ENCODE measurements around the gene TMIGD3. TPM values are rescaled to one million over a fixed set of nuclear protein-coding genes. Genes with fewer than 3 reads are reported as not detected.
"Not testable (repeated sequence)": the region's sequence is repeated elsewhere in the genome, so short reads cannot be mapped to it uniquely, and the experiment has no call there.

TMIGD3 gene
- total RNA-seq (not detected), total RNA-seq (0 reads per million in 2 donors)

DNA sequence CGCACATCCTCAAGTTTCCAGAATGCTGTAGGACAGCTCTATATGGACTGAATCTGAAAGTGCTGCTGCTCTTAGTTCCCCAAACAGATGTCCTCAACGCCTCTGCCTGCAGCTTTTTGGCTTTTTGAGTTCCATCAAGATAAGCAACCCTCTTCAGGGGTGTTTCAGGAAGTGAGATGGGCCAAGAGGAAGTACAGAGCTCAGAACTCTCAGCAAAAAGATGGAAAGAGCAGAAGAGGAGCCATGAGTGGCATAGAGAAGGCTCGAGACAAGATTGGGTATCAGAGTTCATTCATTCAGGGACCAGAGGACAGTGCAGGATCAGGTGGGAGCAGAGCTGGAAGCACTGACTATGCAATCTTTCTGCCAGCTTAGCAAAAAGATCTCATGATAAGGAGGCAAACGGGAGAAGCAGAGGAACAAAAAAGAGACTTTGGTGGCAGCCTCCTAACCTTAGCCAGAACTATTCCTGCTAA, at the start of gene TMIGD3, which contains the start of gene ADORA3:
TSS of gene TMIGD3 (minus strand) at position 49 of the 476 bp plus-strand sequence. CDS start 279 bp downstream, outside the sequence.
TSS of gene ADORA3 (minus strand) at position 49 of the 476 bp plus-strand sequence. CDS start 279 bp downstream, outside the sequence.
- Mint-ChIP-seq H3K4me3 (peak within 1 kb of the TSS; percentile 47), H3K4me1 (peaks cover 53% of the 10 kb centered on the region), H3K27me3 (no peaks in the 10 kb centered on the region), H3K27ac (peak within 1 kb of the TSS; percentile 62), H3K36me3 (ENCODE audit: low read depth) (no peaks in the 10 kb centered on the region)
- DNase-seq (no peak), ATAC-seq (no peak)
- H3K9me3 ChIP-seq (ENCODE audit: control insufficient read depth, low read length, poor library complexity, severe bottlenecking) = no peaks in the 10 kb centered on the region

DNA sequence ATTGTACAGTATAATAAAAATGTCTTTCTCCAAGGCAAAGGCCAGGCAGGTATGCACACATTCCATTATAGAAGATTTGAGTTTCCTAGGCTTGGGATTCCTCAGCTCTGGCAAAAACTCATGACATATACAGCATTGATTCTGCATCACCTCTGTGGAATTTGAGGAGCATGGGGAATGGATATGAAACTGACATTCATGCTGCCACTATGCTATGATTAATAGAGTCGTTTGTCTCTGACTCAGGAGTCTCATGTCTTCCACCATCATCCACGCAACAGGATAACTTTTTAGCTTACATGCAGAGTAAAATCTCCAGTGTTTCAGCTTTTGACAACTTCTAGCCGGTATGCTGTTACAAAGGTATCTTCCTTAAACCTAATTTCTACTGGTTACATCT, 49.8 kb upstream of the TMIGD3 start:
- no peaks in the 10 kb centered on the region for H3K9me3 ChIP-seq (ENCODE audit: control insufficient read depth, low read length, poor library complexity, severe bottlenecking)
- ATAC-seq (no peak), DNase-seq (no peak)
- Mint-ChIP-seq H3K36me3 (ENCODE audit: low read depth) (peaks cover 5% of the 10 kb centered on the region), H3K4me3 (no peak overlapping the region), H3K27me3 (peaks cover 16% of the 10 kb centered on the region), H3K4me1 (peaks cover 12% of the 10 kb centered on the region), H3K27ac (no peak overlapping the region)

DNA sequence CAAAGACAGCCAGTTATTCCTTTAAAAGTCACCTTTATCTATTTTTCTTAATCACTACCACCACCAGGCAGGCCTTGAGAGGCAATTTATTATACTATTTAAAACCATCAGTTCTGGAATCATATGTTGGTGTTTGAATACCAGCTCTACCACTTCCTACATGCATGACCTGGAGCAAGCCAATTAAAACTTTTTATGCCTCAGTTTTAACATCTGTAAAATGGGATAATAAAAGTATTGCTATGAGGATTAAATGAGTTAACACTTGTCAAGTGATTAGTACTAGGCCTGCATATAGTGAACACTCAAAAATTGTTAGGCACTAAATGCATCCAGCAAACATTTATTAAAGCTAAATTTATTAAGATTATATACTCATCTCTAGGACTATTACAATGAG, 49.2 kb upstream of the TMIGD3 start:
- H3K4me3 Mint-ChIP-seq = no peak overlapping the region
- H3K36me3 Mint-ChIP-seq (ENCODE audit: low read depth) = peaks cover 5% of the 10 kb centered on the region
- DNase-seq = no peak
- H3K9me3 ChIP-seq (ENCODE audit: control insufficient read depth, low read length, poor library complexity, severe bottlenecking) = no peaks in the 10 kb centered on the region
- peaks cover 12% of the 10 kb centered on the region for H3K4me1 Mint-ChIP-seq
- no peak for ATAC-seq
- H3K27me3 Mint-ChIP-seq = peaks cover 16% of the 10 kb centered on the region
- no peak overlapping the region for H3K27ac Mint-ChIP-seq

DNA sequence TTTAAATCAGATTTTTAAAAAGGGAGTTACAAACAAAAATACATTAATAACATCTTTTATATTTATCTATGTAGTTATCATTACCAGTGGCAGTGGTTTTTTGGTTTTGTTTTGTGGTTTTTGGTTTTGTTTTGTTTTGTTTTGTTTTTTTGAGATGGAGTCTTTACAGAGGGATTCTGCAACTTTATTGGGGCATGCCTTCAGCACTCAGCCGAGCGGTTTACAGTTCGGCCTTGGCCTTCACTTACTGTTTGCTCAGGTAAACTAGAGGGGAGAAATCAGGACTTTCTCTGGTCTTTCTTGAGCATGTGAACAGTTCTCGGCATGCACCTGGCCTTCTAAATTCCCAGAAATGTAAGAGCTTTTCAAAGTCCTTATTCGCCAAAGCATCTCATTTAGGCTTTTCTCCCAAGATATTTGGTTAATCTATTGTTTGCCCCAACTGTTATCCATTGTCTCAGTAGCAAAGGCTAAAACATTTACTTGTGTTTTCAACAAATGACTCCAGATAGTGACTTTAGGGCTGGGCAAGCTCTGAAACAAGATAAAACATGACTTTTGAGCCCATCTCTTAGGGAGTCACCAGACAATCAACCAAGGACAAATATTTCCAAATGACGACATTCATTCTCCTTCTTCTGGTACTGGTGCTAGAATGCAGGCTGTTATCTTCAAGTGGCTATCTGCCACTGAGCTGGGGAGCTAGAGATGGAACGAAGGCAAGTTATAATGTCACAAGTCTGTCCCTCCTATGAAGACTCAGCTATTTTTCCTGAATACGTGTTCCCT, 48.4 kb upstream of the TMIGD3 start:
- ATAC-seq = no peak
- peaks cover 16% of the 10 kb centered on the region for H3K27me3 Mint-ChIP-seq
- no peak overlapping the region for H3K27ac Mint-ChIP-seq

DNA sequence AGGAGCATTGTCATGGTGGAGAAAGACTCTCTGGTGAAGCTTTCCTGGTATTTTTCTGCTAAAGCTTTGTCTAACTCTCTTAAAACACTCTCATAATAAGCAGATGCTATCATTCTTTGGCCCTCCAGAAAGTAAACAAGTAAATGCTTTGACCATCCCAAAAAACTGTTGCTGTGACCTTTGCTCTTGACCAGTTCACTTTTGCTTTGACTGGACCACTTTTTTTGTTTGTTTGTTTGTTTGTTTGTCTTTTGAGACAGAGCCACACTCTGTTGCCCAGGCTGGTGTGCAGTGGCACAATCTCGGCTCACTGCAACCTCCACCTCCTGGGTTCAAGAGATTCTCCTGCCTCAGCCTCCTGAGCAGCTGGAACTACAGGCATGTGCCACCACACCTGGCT, 44.4 kb upstream of the TMIGD3 start:
- ATAC-seq; H3K27me3 Mint-ChIP-seq; H3K9me3 ChIP-seq (ENCODE audit: control insufficient read depth, low read length, poor library complexity, severe bottlenecking); H3K27ac Mint-ChIP-seq; H3K36me3 Mint-ChIP-seq (ENCODE audit: low read depth); DNase-seq; H3K4me3 Mint-ChIP-seq: not testable (repeated sequence)
- H3K4me1 Mint-ChIP-seq = peaks cover 12% of the 10 kb centered on the region

More for the DNA sequence above, 48.4 kb upstream of the TMIGD3 start:
- H3K4me1 Mint-ChIP-seq = peaks cover 12% of the 10 kb centered on the region
- no peaks in the 10 kb centered on the region for H3K9me3 ChIP-seq (ENCODE audit: control insufficient read depth, low read length, poor library complexity, severe bottlenecking)
- peaks cover 5% of the 10 kb centered on the region for H3K36me3 Mint-ChIP-seq (ENCODE audit: low read depth)
- H3K4me3 Mint-ChIP-seq = no peak overlapping the region
- no peak for DNase-seq

DNA sequence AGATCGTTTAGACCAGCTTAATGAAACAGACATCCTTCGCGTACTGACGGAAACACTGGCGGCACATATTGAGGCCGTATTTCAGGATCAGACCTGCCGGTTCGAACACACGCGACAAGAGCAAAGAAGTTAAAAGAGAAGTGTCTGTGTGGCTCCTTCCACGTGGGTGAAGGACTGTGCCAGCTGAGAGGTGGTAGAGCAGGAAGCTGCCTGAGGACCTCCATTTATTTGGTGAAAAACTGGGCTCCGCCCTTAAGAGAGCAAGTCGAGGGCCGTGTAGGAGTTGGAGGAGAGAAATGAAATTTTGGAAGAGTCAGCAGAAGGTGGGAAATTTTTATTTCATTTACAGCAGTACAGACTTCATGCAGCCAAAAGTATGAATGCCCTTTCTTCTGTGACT, 38.8 kb upstream of the TMIGD3 start:
- H3K36me3 Mint-ChIP-seq (ENCODE audit: low read depth) = peaks cover 5% of the 10 kb centered on the region
- H3K27ac Mint-ChIP-seq = no peak overlapping the region
- no peak overlapping the region for H3K4me3 Mint-ChIP-seq
- no peaks in the 10 kb centered on the region for H3K9me3 ChIP-seq (ENCODE audit: control insufficient read depth, low read length, poor library complexity, severe bottlenecking)
- ATAC-seq = no peak
- no peaks in the 10 kb centered on the region for H3K4me1 Mint-ChIP-seq
- H3K27me3 Mint-ChIP-seq = peaks cover 14% of the 10 kb centered on the region
- DNase-seq = no peak

DNA sequence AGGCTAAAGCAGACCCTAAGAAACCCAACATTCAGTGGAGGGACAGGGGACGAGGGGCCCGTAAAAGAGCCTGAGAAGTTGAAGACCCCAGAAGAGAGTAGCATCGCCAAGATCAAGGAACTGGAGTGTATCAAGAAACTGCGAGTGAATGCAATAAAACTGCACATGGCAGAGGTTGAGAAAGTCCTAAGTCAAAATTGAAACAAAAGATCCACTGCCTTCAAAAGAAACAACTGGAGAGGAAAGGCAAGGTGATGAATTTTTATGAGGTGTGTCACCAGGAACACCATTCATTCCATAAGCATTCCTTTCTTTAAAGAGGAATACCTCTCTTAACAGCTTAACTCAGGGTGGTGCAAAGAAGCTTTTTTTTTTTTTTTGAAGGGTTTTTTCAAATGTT, 38.3 kb upstream of the TMIGD3 start:
- Mint-ChIP-seq H3K27me3 (peaks cover 18% of the 10 kb centered on the region), H3K36me3 (ENCODE audit: low read depth) (peaks cover 5% of the 10 kb centered on the region), H3K4me3 (no peak overlapping the region), H3K27ac (no peak overlapping the region), H3K4me1 (no peaks in the 10 kb centered on the region)
- DNase-seq = no peak
- no peaks in the 10 kb centered on the region for H3K9me3 ChIP-seq (ENCODE audit: control insufficient read depth, low read length, poor library complexity, severe bottlenecking)
- ATAC-seq = no peak

DNA sequence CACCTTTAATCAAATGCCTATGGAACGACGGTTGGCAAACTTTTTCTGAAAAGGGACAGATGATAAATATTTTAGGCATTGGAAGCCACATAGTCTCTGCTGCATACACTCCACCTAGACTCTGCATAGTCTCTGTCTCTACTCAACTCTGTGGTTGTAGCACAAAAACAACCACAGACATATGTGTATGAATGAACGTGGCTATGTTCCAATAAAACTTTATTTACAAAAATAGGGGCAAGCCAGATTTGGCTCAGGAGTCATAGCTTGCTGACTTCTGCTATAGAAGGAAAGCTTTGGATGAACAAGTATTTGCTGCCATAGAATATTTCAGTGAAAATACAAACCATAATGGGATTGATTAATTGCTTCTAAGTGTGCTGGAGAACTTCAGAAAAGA, 37.5 kb upstream of the TMIGD3 start:
- DNase-seq (no peak), ATAC-seq (no peak)
- Mint-ChIP-seq H3K27me3 (peaks cover 23% of the 10 kb centered on the region), H3K27ac (no peak overlapping the region), H3K4me3 (no peak overlapping the region), H3K4me1 (no peaks in the 10 kb centered on the region), H3K36me3 (ENCODE audit: low read depth) (peaks cover 5% of the 10 kb centered on the region)
- H3K9me3 ChIP-seq (ENCODE audit: control insufficient read depth, low read length, poor library complexity, severe bottlenecking) = no peaks in the 10 kb centered on the region

DNA sequence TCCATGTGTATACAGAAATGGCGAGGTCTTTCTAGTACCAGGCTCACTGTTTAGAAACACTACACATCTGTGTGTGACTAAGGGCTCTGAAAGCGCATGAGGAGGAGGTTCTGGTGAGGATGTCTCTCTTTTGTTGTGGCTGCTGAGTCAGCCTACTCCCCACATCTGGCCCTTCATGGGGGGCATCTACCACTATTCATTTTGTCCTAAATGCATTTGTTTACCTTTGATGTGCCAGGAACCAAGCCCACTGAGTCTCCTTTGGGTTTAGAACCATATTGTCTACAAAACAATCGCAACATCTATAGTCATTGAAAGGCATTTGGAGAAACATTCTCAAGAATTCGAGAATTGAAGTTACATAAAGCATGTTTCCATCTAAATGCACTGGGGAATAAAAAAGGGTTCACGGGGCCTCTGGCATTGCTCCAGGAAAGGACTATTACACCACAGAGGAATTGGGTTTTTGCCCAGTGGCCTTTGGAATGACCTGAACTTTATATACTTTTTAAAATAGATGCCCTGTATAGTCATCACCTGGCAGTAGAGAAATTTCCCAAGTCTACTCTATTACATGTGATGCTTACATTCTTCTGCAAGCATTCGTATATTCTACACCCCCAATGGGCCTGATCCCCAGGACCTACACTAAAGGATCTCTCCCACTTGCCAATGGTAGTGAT, 35.1 kb upstream of the TMIGD3 start:
- H3K27me3 Mint-ChIP-seq = peaks cover 23% of the 10 kb centered on the region
- no peak overlapping the region for H3K27ac Mint-ChIP-seq
- no peaks in the 10 kb centered on the region for H3K4me1 Mint-ChIP-seq
- no peaks in the 10 kb centered on the region for H3K9me3 ChIP-seq (ENCODE audit: control insufficient read depth, low read length, poor library complexity, severe bottlenecking)
- peaks cover 5% of the 10 kb centered on the region for H3K36me3 Mint-ChIP-seq (ENCODE audit: low read depth)
- ATAC-seq (no peak), DNase-seq (no peak)
- H3K4me3 Mint-ChIP-seq = no peak overlapping the region

DNA sequence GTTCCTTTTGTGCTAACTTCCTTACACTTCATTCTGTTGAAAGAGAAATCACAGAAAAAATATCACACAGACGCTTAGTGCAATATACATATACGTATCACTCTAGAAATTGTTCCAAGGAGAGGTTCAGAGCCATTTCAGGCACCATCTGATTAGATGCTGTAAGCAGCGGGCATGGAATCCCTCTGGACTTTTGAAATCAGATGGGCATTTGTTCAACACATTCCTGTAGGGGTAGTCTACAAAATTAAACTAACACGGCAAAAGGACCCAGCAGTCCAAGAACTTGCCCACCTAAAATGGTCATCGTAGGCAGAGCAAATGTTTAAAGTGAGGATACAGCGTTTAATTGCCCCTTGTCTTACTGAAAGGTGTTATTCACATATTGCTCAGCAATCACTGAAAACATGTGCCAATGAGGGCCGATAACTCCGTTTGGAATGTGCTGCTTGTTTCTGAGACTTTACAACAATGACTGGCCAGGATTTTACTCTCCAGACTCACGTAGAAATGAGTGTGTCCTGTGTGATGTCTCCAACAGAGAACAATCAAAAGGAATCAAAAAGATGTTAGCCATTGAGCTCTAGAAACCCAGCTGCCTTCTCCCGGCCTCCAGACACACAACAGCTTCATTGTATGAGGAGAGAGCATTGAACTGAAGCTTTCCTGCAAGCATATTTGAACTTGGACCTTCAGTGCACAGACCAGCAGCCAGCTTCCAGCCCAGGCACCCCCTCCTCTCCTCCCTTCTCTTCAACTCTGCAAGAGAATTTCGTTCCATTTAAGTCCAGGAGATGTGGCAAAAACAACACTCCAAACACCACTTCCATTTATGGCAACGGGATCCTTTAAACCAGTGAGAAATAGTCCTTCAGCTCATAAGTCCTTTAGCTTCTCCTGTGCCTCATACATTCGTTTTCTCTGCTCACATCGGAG, 32.1 kb upstream of the TMIGD3 start:
- no peak overlapping the region for H3K4me3 Mint-ChIP-seq
- no peak for DNase-seq
- H3K36me3 Mint-ChIP-seq (ENCODE audit: low read depth) = peaks cover 2% of the 10 kb centered on the region
- ATAC-seq = no peak
- no peaks in the 10 kb centered on the region for H3K9me3 ChIP-seq (ENCODE audit: control insufficient read depth, low read length, poor library complexity, severe bottlenecking)
- H3K4me1 Mint-ChIP-seq = no peaks in the 10 kb centered on the region
- no peak overlapping the region for H3K27ac Mint-ChIP-seq
- peaks cover 20% of the 10 kb centered on the region for H3K27me3 Mint-ChIP-seq

DNA sequence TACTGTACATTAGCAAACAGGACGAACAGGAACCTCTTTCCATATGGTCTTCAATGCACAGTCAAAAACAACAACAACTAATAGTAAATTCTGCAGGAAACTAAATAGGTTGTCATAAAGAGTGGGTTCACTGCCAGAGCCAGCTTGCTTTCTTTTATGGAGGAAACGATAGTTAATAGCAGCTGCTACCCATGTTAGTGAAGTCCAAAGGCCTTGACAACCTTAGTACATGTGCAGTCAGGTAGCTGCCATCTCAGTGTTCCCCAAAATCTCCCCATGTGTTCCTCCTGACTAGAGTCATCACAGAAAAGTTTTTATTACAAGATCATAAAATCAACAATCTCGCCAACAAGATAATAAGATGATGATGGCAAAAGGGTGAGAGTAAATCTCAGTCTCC, 16.6 kb upstream of the TMIGD3 start:
- Mint-ChIP-seq H3K4me1 (peaks cover 21% of the 10 kb centered on the region), H3K4me3 (no peak overlapping the region), H3K27me3 (no peaks in the 10 kb centered on the region), H3K36me3 (ENCODE audit: low read depth) (no peaks in the 10 kb centered on the region), H3K27ac (no peak overlapping the region)
- H3K9me3 ChIP-seq (ENCODE audit: control insufficient read depth, low read length, poor library complexity, severe bottlenecking) = no peaks in the 10 kb centered on the region
- DNase-seq = no peak
- no peak for ATAC-seq

DNA sequence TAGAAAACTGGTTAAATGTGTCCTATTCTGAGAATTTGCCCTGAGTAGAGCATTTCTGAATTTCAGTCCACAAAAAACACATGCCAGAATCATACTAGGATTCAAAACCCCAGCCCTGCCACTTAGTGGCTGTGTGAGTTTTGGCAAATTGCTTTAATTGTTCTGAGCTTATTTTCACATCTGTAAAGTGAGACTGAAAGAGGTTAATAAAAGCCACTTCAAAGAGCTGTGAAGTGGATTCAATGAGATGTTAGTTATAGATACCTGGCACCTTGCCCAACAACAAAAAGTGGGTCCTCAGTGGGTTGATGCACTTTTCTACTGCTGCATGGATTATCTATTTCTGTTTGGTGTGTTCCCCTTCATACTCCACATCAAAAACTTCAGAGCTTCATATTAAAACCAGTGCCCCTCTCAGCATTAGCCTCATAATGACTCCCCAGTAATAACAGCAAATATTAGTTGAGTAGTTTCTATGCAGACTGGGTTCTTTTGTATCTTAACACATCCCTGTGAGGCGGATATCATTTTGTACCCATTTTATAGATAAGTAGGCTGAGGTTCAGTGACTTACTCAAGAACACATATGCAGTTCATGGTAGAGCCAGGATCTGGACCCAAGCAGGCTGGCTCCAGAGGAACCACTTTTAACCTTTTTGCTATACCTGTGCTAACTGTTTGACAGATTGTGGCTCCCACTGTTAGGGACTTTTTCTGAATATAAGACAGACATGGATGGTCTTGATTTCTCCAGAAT, 14.2 kb upstream of the TMIGD3 start:
- Mint-ChIP-seq H3K27me3 (no peaks in the 10 kb centered on the region), H3K4me1 (peaks cover 30% of the 10 kb centered on the region), H3K36me3 (ENCODE audit: low read depth) (no peaks in the 10 kb centered on the region), H3K4me3 (peak overlapping the region; percentile 5), H3K27ac (peak overlapping the region; percentile 76)
- DNase-seq = no peak
- no peaks in the 10 kb centered on the region for H3K9me3 ChIP-seq (ENCODE audit: control insufficient read depth, low read length, poor library complexity, severe bottlenecking)
- peak; percentile 51 for ATAC-seq
